MCF 10A (cell line): ENCODE data around the gene CRACDL. TPM values are rescaled to one million over a fixed set of nuclear protein-coding genes. Genes with fewer than 3 reads are reported as not detected.

Source experiments
- BruUV-seq: library from RNA; stranded (reverse); fragments of 400-500 nt; replicated peaks from 2 replicates; lab custom pipeline; 2021; lab: Mats Ljungman, UMichigan
- CTCF ChIA-PET: fragments of 300-600 bp; sonication (Branson Sonifier 250); formaldehyde crosslinking; extraction: SDS; loops from one replicate; lab custom pipeline; 2021; ENCODE audit warnings: antibody characterized with exemption, inconsistent platforms; lab: Yijun Ruan, JAX
- POLR2A ChIA-PET: fragments of 300-600, 350-650 bp; sonication (Branson Sonifier 250); formaldehyde crosslinking; extraction: SDS; loops from one replicate; lab custom pipeline; 2020; ENCODE audit warnings: antibody characterized with exemption, inconsistent platforms; lab: Yijun Ruan, JAX
- DNase-seq: peaks from one replicate; pipeline ENCODE4 v3.0.0-alpha.2; 2018; ENCODE audit not compliant: unreplicated experiment
- H3K27ac Mint-ChIP-seq: one replicate; pipeline ENCODE4 v1.8.0; 2022; ENCODE audit warnings: mild to moderate bottlenecking, low read depth, mixed read lengths; ENCODE audit not compliant: unreplicated experiment
- H3K27me3 Mint-ChIP-seq: one replicate; pipeline ENCODE4 v1.8.0; 2022; ENCODE audit warnings: mixed read lengths; ENCODE audit not compliant: insufficient read depth, unreplicated experiment
- H3K36me3 Mint-ChIP-seq: one replicate; pipeline ENCODE4 v1.8.0; 2022; ENCODE audit warnings: mild to moderate bottlenecking, moderate library complexity, mixed read lengths; ENCODE audit not compliant: insufficient read depth, unreplicated experiment
- H3K4me1 Mint-ChIP-seq: one replicate; pipeline ENCODE4 v1.8.0; 2022; ENCODE audit warnings: mixed read lengths; ENCODE audit not compliant: insufficient read depth, unreplicated experiment
- H3K4me3 Mint-ChIP-seq: one replicate; pipeline ENCODE4 v1.8.0; 2022; ENCODE audit warnings: mild to moderate bottlenecking, moderate library complexity, mixed read lengths; ENCODE audit not compliant: unreplicated experiment
- H3K9me3 Mint-ChIP-seq: one replicate; pipeline ENCODE4 v1.8.0; 2022; ENCODE audit warnings: mixed read lengths; ENCODE audit not compliant: unreplicated experiment
- CTCF ChIP-seq: fragments of 200-600 bp; IDR thresholded peaks from one replicate; pipeline ENCODE4 v1.8.0; 2022; ENCODE audit warnings: antibody characterized with exemption, mild to moderate bottlenecking; ENCODE audit not compliant: unreplicated experiment
- intact Hi-C: fragments of 100-400 bp; cut with micrococcal nuclease; formaldehyde crosslinking; loops from 2 replicates; pipeline ENCODE4 v1.14.1; 2022
- total RNA-seq: library from RNA; stranded (reverse); gene quantifications from 2 replicates; pipeline ENCODE4 v1.2.3, GENCODE V29; 2022

The CRACDL gene
- total RNA-seq, 1 experiment from 2014 or later = 12.9 TPM

- H3K27ac Mint-ChIP-seq = no peak overlapping the region
- BruUV-seq = no TSS peak
- peaks cover 7% of the 10 kb centered on the region for H3K36me3 Mint-ChIP-seq
- no peaks in the 10 kb centered on the region for H3K4me1 Mint-ChIP-seq
- no peak overlapping the region for H3K4me3 Mint-ChIP-seq
- no peak for TF ChIP-seq CTCF
- intact Hi-C loops = no loop called here
- no peaks in the 10 kb centered on the region for H3K27me3 Mint-ChIP-seq
- H3K9me3 Mint-ChIP-seq = no peaks in the 10 kb centered on the region
- no peak for DNase-seq
- POLR2A ChIA-PET = no interaction called here
- CTCF ChIA-PET = no interaction called here
Measured at GRCh38 chr2:98899041-98899702, 36.9 kb downstream of the CRACDL start.

- Mint-ChIP-seq H3K4me3 (no peak overlapping the region), H3K9me3 (no peaks in the 10 kb centered on the region), H3K27me3 (no peaks in the 10 kb centered on the region), H3K4me1 (no peaks in the 10 kb centered on the region), H3K27ac (no peak overlapping the region), H3K36me3 (peaks cover 7% of the 10 kb centered on the region)
- no peak for TF ChIP-seq CTCF
- POLR2A ChIA-PET = no interaction called here
- no TSS peak for BruUV-seq
- CTCF ChIA-PET = no interaction called here
- DNase-seq = no peak
- intact Hi-C loops = no loop called here
Measured at GRCh38 chr2:98898423-98898841, 37.6 kb downstream of the CRACDL start.

- Mint-ChIP-seq H3K27me3 (no peaks in the 10 kb centered on the region), H3K36me3 (peaks cover 1% of the 10 kb centered on the region), H3K4me3 (no peak overlapping the region), H3K27ac (no peak overlapping the region), H3K4me1 (no peaks in the 10 kb centered on the region), H3K9me3 (no peaks in the 10 kb centered on the region)
- ChIA-PET CTCF (no interaction called here), POLR2A (no interaction called here)
- TF ChIP-seq CTCF = no peak
- intact Hi-C loops = no loop called here
- no TSS peak for BruUV-seq
- DNase-seq = no peak
Measured at GRCh38 chr2:98897746-98898145, 38.3 kb downstream of the CRACDL start.

GRCh38 chr2:98896944-98897343, 39.1 kb downstream of the CRACDL start:
- POLR2A ChIA-PET = no interaction called here
- no peak for DNase-seq
- CTCF ChIA-PET = no interaction called here
- intact Hi-C loops = no loop called here
- no peaks in the 10 kb centered on the region for H3K4me1 Mint-ChIP-seq
- no peaks in the 10 kb centered on the region for H3K27me3 Mint-ChIP-seq
- BruUV-seq = no TSS peak
- TF ChIP-seq CTCF = no peak
- no peak overlapping the region for H3K4me3 Mint-ChIP-seq
- no peaks in the 10 kb centered on the region for H3K9me3 Mint-ChIP-seq
- no peaks in the 10 kb centered on the region for H3K36me3 Mint-ChIP-seq
- no peak overlapping the region for H3K27ac Mint-ChIP-seq
